Measurements from ENCODE around the gene GXYLT2. TPM values are rescaled to one million over a fixed set of nuclear protein-coding genes. Genes with fewer than 3 reads are reported as not detected.
"Not testable (repeated sequence)": the region's sequence is repeated elsewhere in the genome, so short reads cannot be mapped to it uniquely, and the experiment has no call there.

The GXYLT2 gene
- total RNA-seq, 1 donor from 2014 or later = 0.79 TPM

DNA sequence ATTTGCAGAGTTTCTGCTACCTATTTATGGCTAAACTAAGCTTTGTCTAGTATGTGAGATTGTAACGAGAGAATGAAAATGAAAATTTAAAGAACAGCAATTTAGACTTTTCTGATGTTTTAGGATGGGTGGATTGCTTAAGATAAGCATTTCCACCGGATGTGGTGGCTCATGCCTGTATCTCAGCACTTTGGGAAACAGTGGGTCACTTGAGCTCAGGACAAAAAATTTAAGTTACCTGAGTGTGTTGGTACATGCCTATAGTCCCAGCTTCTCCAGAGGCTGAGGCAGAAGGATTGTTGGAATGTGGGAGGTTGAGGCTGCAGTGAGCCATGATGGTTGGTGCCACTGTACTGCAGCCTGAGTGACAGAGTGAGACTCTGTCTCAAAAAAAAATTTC is 112.1 kb downstream of the GXYLT2 start:
- Histone ChIP-seq H3K36me3 (ENCODE audit: control insufficient read depth, insufficient read depth, low read length) (peaks cover 4% of the 10 kb centered on the region), H3K4me3 (ENCODE audit: low read depth, low read length) (no peak overlapping the region), H3K27me3 (ENCODE audit: control insufficient read depth, insufficient read depth, low read length) (no peaks in the 10 kb centered on the region)
- FAIRE-seq (no peak), DNase-seq (ENCODE audit: low read depth) (no peak)
- TF ChIP-seq, protein P1, sequence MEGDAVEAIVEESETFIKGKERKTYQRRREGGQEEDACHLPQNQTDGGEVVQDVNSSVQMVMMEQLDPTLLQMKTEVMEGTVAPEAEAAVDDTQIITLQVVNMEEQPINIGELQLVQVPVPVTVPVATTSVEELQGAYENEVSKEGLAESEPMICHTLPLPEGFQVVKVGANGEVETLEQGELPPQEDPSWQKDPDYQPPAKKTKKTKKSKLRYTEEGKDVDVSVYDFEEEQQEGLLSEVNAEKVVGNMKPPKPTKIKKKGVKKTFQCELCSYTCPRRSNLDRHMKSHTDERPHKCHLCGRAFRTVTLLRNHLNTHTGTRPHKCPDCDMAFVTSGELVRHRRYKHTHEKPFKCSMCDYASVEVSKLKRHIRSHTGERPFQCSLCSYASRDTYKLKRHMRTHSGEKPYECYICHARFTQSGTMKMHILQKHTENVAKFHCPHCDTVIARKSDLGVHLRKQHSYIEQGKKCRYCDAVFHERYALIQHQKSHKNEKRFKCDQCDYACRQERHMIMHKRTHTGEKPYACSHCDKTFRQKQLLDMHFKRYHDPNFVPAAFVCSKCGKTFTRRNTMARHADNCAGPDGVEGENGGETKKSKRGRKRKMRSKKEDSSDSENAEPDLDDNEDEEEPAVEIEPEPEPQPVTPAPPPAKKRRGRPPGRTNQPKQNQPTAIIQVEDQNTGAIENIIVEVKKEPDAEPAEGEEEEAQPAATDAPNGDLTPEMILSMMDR (IDR thresholded peaks at IDR 0.05; ENCODE audit: insufficient read depth, low read length, severe bottlenecking) = no peak

DNA sequence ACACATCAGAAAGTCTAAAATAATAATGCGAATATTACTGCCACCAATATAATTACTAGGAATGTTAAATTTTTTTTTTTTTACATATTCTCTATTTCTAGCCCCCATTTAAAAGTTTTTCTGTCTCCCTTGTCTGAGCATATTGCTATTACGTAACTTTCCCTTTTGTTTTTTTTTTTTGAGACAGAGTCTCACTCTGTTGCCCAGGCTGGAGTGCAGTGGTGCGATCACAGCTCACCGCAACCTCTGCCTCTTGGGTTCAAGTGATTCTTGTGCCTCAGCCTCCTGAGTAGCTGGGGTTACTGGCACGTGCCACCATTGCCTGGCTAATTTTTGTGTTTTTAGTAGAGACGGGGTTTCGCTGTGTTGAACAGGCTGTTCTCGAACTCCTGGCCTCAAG is 115.2 kb downstream of the GXYLT2 start:
- not testable (repeated sequence) for H3K4me3 ChIP-seq (ENCODE audit: low read depth, low read length); DNase-seq (ENCODE audit: low read depth); FAIRE-seq; H3K27me3 ChIP-seq (ENCODE audit: control insufficient read depth, insufficient read depth, low read length); H3K36me3 ChIP-seq (ENCODE audit: control insufficient read depth, insufficient read depth, low read length)

DNA sequence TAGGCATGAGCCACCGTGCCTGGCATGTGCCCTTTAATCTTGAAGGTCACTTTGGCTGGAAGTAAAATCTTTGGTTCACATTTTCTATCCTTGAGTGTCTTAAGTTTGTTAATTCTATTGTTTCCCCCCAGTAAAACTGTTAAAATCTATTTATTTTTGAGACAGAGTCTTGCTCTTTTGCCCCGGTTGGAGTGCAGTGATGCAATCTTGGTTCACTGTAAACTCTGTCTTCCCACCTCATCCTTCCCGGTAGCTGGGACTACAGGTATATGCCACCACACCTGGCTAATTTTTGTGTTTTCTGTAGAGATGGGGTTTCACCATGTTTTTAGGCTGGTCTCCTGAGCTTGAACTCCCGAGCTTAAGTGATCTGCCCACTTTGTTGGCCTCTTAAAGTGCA is 116.5 kb downstream of the GXYLT2 start:
- TF ChIP-seq, protein P1 (IDR thresholded peaks at IDR 0.05; ENCODE audit: insufficient read depth, low read length, severe bottlenecking) = no peak
- Histone ChIP-seq H3K27me3 (ENCODE audit: control insufficient read depth, insufficient read depth, low read length) (no peaks in the 10 kb centered on the region), H3K36me3 (ENCODE audit: control insufficient read depth, insufficient read depth, low read length) (peaks cover 8% of the 10 kb centered on the region), H3K4me3 (ENCODE audit: low read depth, low read length) (no peak overlapping the region)
- DNase-seq (ENCODE audit: low read depth) (no peak), FAIRE-seq (no peak)

DNA sequence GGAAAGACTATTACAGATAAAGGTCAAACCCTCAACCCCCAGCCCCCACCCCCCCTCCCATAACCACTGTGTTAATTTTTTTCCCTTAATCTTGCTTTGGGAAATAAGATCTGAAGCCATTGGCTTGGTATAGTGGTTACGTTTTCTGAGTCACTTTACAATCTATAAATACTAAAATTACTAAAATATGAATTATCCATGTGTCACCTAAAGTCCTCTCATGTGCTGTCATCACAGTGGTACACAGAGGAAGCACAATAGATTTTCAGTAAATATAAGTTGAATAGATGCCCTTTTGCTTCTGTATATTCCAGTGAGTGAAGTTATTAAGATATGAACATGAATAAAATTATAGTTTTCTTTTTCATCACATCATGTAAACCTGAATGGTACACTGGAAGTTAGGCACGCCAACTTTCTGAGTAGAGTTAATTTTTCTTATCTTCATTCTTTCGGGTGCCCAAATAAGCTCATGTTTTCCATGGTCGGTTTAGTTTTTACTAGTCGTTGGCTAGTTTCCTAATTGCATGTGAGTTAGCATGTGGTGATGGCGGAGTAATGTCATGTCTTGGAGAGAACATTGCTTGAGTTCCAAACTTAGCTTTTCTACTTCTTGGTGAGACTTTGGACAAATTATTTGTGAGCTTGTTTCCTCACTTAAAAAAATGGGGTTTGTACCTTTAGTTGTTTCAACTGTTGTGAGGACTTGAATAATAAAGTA is 120.3 kb downstream of the GXYLT2 start:
- DNase-seq (ENCODE audit: low read depth) (no peak), FAIRE-seq (no peak)
- H3K36me3 ChIP-seq (ENCODE audit: control insufficient read depth, insufficient read depth, low read length) = peaks cover 5% of the 10 kb centered on the region
- H3K27me3 ChIP-seq (ENCODE audit: control insufficient read depth, insufficient read depth, low read length) = no peaks in the 10 kb centered on the region
- TF ChIP-seq, protein P1 (IDR thresholded peaks at IDR 0.05; ENCODE audit: insufficient read depth, low read length, severe bottlenecking) = no peak
- no peak overlapping the region for H3K4me3 ChIP-seq (ENCODE audit: low read depth, low read length)

DNA sequence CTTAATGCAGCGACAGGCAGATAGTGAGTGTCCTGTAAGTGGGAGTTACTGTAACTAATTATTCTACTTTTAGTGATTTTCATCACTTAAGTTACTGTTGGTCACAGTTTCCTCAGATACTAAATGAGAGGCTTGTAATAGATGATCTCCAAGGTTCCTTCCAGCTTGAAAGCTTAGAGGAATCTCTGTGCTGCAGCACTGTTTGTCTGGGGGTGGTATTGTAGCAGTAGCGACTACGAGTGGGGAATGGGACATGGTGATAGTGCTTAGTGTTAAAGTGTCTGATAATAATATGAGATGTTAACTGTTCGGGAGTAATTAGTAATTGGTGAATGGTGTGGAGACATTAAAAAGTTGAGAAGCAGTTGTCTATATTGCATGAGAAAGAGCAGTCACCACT is 121.2 kb downstream of the GXYLT2 start:
- H3K27me3 ChIP-seq (ENCODE audit: control insufficient read depth, insufficient read depth, low read length) = no peaks in the 10 kb centered on the region
- FAIRE-seq (no peak), DNase-seq (ENCODE audit: low read depth) (no peak)
- H3K4me3 ChIP-seq (ENCODE audit: low read depth, low read length) = no peak overlapping the region
- peaks cover 5% of the 10 kb centered on the region for H3K36me3 ChIP-seq (ENCODE audit: control insufficient read depth, insufficient read depth, low read length)
- TF ChIP-seq, protein P1 (IDR thresholded peaks at IDR 0.05; ENCODE audit: insufficient read depth, low read length, severe bottlenecking) = no peak

DNA sequence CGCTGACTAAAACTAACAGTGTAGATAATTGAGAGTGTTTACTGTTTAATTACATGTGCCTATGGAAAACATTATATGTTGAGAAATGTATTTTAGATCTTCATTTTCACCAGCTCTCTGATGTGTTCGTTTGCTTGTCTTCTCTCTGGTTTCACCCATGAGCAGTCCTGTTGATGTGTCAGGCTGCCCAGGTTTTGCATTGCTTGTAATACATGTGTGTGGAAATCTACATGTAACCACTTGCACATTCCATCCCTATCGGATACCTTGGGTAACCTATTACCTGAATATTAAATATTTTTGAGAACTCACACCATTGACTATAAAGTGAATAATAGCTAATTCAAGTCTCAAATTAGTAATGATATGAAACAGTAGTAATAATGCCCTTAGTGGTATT is 121.9 kb downstream of the GXYLT2 start:
- FAIRE-seq (no peak), DNase-seq (ENCODE audit: low read depth) (peak; percentile 40)
- TF ChIP-seq, protein P1 (IDR thresholded peaks at IDR 0.05; ENCODE audit: insufficient read depth, low read length, severe bottlenecking) = no peak

More for the DNA sequence above, 121.9 kb downstream of the GXYLT2 start:
- H3K36me3 ChIP-seq (ENCODE audit: control insufficient read depth, insufficient read depth, low read length) = peaks cover 4% of the 10 kb centered on the region
- H3K27me3 ChIP-seq (ENCODE audit: control insufficient read depth, insufficient read depth, low read length) = no peaks in the 10 kb centered on the region
- no peak overlapping the region for H3K4me3 ChIP-seq (ENCODE audit: low read depth, low read length)
